ENCODE measurements around the gene OSR1. TPM values are rescaled to one million over a fixed set of nuclear protein-coding genes. Genes with fewer than 3 reads are reported as not detected.

Gene OSR1
- total RNA-seq, 4 donors from 2014 or later, result 1.4 to 15.7 (median 3.4) TPM

- Histone ChIP-seq H3K27me3 (peaks cover 65% of the 10 kb centered on the region), H3K4me1 (peaks cover 0 to 40% (median 27%) of the 10 kb centered on the region in 4 donors), H3K36me3 (no peaks in the 10 kb centered on the region), H3K27ac (peak overlapping the region; percentile 66 to 89 (median 70)), H3K9me3 (no peaks in the 10 kb centered on the region), H3K4me3 (peak overlapping the region; percentile 22 to 60 (median 46))
- TF ChIP-seq, protein P1, sequence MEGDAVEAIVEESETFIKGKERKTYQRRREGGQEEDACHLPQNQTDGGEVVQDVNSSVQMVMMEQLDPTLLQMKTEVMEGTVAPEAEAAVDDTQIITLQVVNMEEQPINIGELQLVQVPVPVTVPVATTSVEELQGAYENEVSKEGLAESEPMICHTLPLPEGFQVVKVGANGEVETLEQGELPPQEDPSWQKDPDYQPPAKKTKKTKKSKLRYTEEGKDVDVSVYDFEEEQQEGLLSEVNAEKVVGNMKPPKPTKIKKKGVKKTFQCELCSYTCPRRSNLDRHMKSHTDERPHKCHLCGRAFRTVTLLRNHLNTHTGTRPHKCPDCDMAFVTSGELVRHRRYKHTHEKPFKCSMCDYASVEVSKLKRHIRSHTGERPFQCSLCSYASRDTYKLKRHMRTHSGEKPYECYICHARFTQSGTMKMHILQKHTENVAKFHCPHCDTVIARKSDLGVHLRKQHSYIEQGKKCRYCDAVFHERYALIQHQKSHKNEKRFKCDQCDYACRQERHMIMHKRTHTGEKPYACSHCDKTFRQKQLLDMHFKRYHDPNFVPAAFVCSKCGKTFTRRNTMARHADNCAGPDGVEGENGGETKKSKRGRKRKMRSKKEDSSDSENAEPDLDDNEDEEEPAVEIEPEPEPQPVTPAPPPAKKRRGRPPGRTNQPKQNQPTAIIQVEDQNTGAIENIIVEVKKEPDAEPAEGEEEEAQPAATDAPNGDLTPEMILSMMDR (IDR thresholded peaks at IDR 0.05), result no peak
- TF ChIP-seq EP300 (IDR thresholded peaks at IDR 0.05; ENCODE audit: low read depth) (no peak), POLR2A (IDR thresholded peaks at IDR 0.05) (no peak), POLR2AphosphoS5 (IDR thresholded peaks at IDR 0.05) (peak in 1 of 3 donors; percentile 2)
- intact Hi-C loops (cut with DNase I; ENCODE audit: low total_unique reads), result loop anchor here (5.0 kb wide), 2 partner anchors 500 to 840 kb away; no protein-coding TSS in a partner anchor
- no peak for DNase-seq
- in situ Hi-C loops (cut with MboI; ENCODE audit: low pct_ligation_motif_present in 1 of 4, low pct_unique_long_range_greater_than_20kb in 1 of 4, low sequenced_read_pairs in 3 of 4), result loop anchor here (10.0 to 25.0 kb wide), 5 partner anchors 503 to 975 kb away; no protein-coding TSS in a partner anchor
- WGBS, 2 donors (ENCODE audit: low coverage in 1 of 2), result 0 to 1% methylated on average over 6 to 16 of the region's 16 CpGs
Measured at GRCh38 chr2:19362094-19362754, 3.8 kb upstream of the OSR1 start.

DNA sequence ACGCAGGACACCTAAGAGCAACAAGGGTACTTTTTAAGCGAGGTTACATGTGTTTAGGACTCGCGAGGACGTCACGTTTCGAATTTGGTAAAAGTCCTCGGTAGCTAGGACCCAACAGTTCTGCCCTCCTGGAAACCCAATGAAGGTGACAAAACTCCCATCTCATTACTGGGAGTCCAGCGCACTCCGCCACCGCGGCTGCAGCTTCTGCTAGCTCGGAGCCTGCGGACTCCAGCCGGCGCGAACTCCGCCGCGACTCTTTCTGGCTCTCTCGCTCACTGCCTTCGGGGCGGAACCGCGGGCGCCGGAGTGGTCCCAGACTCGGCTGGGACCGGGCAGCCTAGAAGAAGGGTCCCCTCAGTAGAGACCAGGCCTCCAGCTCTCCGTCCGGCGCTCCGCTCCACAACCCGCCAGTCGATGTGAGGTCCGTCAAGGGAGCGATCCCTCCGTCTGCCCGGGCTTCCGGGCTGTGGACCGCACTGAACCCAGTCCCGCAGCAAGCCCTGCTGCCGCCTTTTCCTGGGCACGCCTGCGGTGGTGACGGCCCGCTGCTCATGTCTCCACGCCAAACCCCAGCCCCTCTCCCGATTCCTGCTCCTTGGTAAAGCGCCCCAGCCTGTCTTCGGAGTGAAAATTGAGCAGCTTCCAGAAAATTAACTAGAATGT is 3.0 kb upstream of the OSR1 start:
- Histone ChIP-seq H3K4me1 (peaks cover 0 to 42% (median 28%) of the 10 kb centered on the region in 4 donors), H3K27me3 (peaks cover 72% of the 10 kb centered on the region), H3K36me3 (no peaks in the 10 kb centered on the region), H3K9me3 (no peaks in the 10 kb centered on the region), H3K27ac (peak overlapping the region; percentile 66 to 89 (median 70)), H3K4me3 (peak overlapping the region; percentile 22 to 60 (median 46))
- in situ Hi-C loops (cut with MboI; ENCODE audit: low pct_ligation_motif_present in 1 of 4, low pct_unique_long_range_greater_than_20kb in 1 of 4, low sequenced_read_pairs in 3 of 4), result loop anchor here (10.0 to 25.0 kb wide), 5 partner anchors 503 to 974 kb away; no protein-coding TSS in a partner anchor
- DNase-seq, result peak; percentile 43
- intact Hi-C loops (cut with DNase I; ENCODE audit: low total_unique reads), result loop anchor here (5.0 kb wide), 2 partner anchors 501 to 839 kb away; no protein-coding TSS in a partner anchor
- TF ChIP-seq EP300 (IDR thresholded peaks at IDR 0.05; ENCODE audit: low read depth), result no peak
- TF ChIP-seq POLR2AphosphoS5 (IDR thresholded peaks at IDR 0.05), result no peak
- TF ChIP-seq, protein P1 (IDR thresholded peaks at IDR 0.05), result no peak
- TF ChIP-seq POLR2A (IDR thresholded peaks at IDR 0.05), result no peak
- 18 to 38% methylated on average over 8 to 41 of the region's 51 CpGs for WGBS, 2 donors (ENCODE audit: low coverage in 1 of 2)

DNA sequence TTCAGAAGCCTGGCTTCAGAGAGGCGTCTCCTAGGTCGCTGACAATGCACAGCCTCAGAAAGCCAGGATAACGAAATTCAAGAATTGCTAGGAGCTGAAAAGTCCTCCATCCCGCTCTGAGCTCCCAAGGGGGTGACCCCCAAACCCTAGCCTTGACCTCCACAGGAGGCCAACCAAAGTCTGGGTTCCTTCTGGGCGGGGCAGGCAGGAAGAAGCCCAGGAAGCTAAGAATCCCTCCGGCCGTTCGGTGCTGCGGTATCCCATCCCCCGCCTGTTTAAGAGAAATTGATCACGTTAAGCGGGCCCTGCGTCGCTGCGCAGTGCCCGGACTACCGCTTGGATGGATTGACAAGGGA is 2.5 kb upstream of the OSR1 start:
- Histone ChIP-seq H3K27ac (peak overlapping the region in 3 of 4 donors; percentile 69 to 89 (median 70)), H3K27me3 (peaks cover 77% of the 10 kb centered on the region), H3K4me1 (peaks cover 0 to 42% (median 28%) of the 10 kb centered on the region in 4 donors), H3K9me3 (no peaks in the 10 kb centered on the region), H3K4me3 (peak overlapping the region in 3 of 4 donors; percentile 46 to 60 (median 46)), H3K36me3 (no peaks in the 10 kb centered on the region)
- 37% methylated on average over 17 of the region's 17 CpGs; no CpG with 5 or more reads in 1 of the 2 donors for WGBS, 2 donors (ENCODE audit: low coverage in 1 of 2)
- in situ Hi-C loops (cut with MboI; ENCODE audit: low pct_ligation_motif_present in 1 of 4, low pct_unique_long_range_greater_than_20kb in 1 of 4, low sequenced_read_pairs in 3 of 4), result loop anchor here (10.0 to 25.0 kb wide), 5 partner anchors 504 to 974 kb away; no protein-coding TSS in a partner anchor
- intact Hi-C loops (cut with DNase I; ENCODE audit: low total_unique reads), result loop anchor here (5.0 kb wide), 2 partner anchors 501 to 839 kb away; no protein-coding TSS in a partner anchor
- DNase-seq, result no peak
- no peak for TF ChIP-seq EP300 (IDR thresholded peaks at IDR 0.05; ENCODE audit: low read depth)
- TF ChIP-seq POLR2A (IDR thresholded peaks at IDR 0.05), result no peak
- TF ChIP-seq, protein P1 (IDR thresholded peaks at IDR 0.05), result no peak
- TF ChIP-seq POLR2AphosphoS5 (IDR thresholded peaks at IDR 0.05), result no peak

Data from transverse colon (tissue), 4 donors.